Mesangial cell (primary cell): ENCODE measurements around the gene STK4. TPM values are rescaled to one million over a fixed set of nuclear protein-coding genes. Genes with fewer than 3 reads are reported as not detected.

Experiments
- total RNA-seq: library from RNA; depleted of rRNA; stranded (reverse); fragments of >200 nt; gene quantifications from 2 replicates; pipeline ENCODE4 v1.2.3, GENCODE V29; 2015

The STK4 gene
- 8.2 and 12.9 TPM in 2 replicates for total RNA-seq

DNA sequence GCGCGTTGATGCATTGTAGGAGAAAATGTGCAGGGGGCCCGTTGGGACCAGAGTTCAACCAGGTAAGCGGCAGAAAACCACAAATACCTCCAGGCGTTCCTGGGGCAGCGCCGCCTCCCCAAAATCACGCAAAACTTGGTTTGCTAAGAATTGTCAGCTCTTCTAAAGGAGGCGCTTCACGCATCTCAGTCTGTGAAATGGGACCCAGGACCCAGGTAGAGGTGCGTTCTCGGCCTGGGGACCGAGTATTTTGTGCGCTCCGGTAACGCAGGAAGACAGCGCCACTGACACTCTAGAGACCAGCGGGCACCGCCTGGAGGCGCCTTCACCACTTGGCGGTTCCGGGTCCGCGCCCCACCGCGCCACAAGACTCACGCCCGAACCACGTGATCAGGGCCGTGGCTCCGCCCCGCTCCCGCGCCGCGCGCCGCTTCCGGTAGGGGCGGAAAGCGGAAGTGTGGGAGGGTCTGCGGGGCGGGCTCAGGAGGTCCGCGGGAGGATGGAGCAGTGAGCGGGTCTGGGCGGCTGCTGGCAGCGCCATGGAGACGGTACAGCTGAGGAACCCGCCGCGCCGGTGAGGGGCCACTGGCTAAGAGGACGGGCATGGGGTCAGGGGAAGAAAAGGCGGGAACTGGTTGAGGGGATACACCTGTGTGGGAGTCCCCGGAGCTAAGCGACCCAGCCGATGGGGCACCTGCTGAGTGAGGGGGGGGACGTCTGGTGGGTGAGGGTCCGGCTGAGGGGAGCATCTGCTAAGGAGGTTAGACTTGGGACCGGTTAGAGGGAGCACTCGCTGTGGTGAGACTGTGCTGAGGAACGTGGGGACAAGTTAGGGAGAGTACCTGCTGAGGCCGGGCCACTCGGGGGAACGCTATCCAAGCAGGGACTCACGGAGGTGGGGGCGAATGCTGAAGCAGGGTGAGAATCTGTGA is at the start of gene STK4:
Gene STK4 (plus strand): TSS at position 483 of the 932 bp plus-strand sequence. CDS start 57 bp downstream, at position 540.

DNA sequence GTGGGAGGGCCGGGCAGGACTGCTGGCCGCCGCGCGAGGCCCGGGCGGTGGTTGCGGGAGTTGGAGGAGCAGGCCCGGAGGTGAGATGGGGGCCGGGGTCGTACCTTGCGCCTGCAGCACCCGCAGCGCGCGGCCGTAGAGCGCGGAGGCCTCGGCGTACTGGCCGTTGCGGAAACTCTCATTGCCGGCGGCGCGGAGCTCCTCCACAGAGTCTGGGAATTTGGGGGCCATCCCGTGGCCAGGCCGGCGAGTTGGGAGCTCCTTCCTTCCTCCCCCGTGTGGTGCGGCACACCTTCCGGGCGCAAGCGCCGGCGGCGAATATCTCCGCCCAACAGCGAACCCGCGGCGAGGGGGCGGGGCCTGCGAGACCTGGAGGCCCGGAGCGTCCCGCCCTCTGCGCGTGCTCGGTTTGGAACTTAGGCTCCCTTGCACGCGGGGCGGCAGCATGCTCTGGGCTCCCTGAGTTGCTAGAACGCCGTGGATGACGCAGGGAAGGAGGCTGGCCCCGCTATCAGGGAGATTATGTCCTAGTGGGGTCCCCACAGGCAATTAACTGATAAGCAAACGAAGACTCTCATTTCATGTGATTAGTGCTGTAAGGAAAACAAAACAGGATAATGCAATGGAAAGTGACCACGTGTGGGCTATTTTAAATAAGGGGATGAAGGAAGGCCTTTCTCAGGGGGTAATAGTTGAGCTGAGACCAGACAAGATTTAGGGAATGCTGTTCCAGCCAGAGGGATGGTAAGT is 6.0 kb upstream of the STK4 start, which contains the start of gene TOMM34:
Gene TOMM34 (minus strand): TSS at position 295 of the 750 bp plus-strand sequence. CDS start 64 bp downstream, at position 231.

DNA sequence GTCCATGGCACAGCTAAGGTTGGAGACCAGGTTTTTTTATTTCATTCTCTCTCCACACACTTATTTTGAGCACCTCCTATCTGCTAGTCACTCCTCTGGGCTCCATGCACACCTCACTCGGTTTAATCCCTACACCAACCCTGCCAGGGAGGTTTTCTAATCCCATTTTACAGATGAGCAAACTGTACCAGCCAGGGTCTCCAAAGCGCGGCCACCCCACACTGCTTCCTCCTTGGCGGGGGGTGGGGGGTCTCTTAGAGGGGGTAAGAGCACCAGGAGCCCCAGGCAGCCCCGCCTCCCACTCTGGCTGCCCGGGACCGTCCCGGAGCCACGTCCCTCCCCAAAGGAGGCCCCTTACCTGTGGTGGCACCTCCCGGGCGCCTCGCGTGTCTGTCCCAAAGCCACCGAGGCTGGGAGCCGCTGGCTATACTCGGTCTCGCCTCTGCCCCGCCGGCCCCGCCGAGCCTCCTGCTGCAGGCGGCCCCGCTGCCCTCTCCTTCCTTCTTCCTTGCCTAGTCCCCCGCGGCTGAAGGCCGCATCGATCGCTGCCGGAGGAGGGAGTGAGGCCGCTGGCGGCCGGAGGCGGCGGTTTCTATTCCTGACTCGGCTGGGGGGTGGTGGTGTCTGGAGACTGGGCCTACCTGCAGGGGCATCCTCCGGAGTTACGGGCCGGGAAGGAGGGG is 134.4 kb downstream of the STK4 start, which contains the start of gene KCNS1:
Gene KCNS1 (minus strand): TSS at position 565 of the 683 bp plus-strand sequence. CDS start 1,891 bp downstream, outside the sequence.

DNA sequence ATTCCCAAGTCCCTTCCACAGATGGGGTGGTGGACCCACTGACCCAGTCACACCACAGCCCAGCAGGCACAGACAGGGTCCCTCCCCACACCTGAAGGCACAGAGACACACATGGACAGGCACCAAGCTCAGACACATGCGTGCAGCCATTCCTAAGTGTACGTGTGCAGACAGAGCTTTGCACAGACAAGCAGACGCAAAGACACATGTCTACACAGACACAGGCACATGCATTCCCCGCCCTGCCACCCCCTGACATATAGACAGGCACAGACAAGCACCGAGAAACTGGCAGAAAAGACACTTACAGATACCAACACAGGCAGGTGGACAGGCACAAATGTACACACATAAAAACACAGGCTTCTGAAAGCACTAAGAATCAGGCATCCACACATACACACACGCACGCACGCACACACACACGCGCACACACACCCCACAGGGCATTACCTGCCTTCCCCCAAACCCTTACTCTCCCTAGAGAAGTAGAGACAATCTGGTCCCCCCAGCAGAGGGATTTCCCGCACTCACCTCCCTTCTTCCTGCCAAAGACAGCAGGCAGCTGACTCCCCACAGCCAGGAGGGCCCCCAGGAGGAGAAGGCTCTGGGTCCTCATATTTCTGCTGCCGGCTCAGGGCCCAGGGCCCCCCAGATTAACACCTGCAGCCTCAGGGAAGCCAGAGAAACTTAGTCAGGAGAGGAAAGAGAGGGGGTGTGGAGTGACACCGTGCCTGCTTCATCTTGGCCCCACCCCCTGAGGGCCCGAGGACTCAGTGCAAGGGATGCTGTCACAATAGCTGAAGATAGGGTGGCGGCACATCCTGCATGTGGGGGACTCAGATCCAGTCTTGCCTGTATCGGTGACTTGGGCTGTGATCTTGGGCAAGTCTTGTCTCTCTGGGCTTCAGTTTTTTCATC is 148.4 kb downstream of the STK4 start, which contains the start of gene WFDC5:
Gene WFDC5 (minus strand): TSS at position 710 of the 921 bp plus-strand sequence. CDS start 91 bp downstream, at position 619.

DNA sequence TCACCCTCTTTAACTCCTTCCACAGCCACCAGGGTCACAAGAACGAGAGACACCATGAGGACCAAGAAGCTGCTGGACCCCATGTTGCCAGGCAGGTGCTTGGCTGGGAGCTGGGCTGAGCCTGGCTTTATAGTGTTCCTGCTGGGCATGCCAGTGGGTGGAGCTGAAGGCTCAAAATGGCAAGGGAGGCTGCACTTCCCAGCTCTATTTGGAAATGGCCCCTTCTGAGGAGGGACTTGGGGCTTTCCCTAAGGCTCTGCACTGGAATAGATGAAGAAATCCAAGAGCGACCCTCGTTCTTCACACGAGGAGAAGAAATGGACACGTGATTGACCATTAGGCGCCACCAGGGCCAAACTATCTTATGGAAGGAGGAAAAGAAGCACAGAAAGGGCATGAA is 158.1 kb downstream of the STK4 start, which contains the start of gene WFDC12:
Gene WFDC12 (minus strand): TSS at position 101 of the 400 bp plus-strand sequence. CDS start 18 bp downstream, at position 83.

Other genes starting within 250 kb of the STK4 start
- gene KCNK15, start 220.6 kb upstream of the STK4 start, total RNA-seq = under 0.01 and 1.8 TPM in 2 replicates
- gene RIMS4, start 156.0 kb upstream of the STK4 start, total RNA-seq = not detected in 2 replicates
- 70.9 and 103 TPM in 2 replicates for gene YWHAB, start 80.8 kb upstream of the STK4 start, total RNA-seq
- gene PABPC1L, start 56.5 kb upstream of the STK4 start, total RNA-seq = 3.6 and 12.9 TPM in 2 replicates
- gene TOMM34, start 6.1 kb upstream of the STK4 start, total RNA-seq = 44.0 and 97.0 TPM in 2 replicates
- 3.0 and 6.2 TPM in 2 replicates for gene KCNS1, start 134.6 kb downstream of the STK4 start, total RNA-seq
- gene WFDC5, start 148.7 kb downstream of the STK4 start, total RNA-seq = not detected in 2 replicates
- not detected in 2 replicates for gene WFDC12, start 158.0 kb downstream of the STK4 start, total RNA-seq
- not detected in 2 replicates for gene PI3, start 208.4 kb downstream of the STK4 start, total RNA-seq
- not detected in 2 replicates for gene SEMG1, start 240.5 kb downstream of the STK4 start, total RNA-seq